CD4-positive, alpha-beta T cell (primary cell): ENCODE results near the gene BICC1. TPM values are rescaled to one million over a fixed set of nuclear protein-coding genes. Genes with fewer than 3 reads are reported as not detected.

Experiments used
- ATAC-seq: fragments of 200-7000 bp; cut with Tn5 transposase; one replicate; pipeline ENCODE4 v1.10.0; 2022; ENCODE audit warnings: mild to moderate bottlenecking; ENCODE audit not compliant: poor library complexity
- CTCF ChIA-PET: fragments of 350-600 bp; sonication (Branson Sonifier 250); formaldehyde crosslinking; loops from one replicate; lab custom pipeline; 2021; ENCODE audit warnings: antibody characterized with exemption, inconsistent platforms; lab: Charles Lee
- POLR2A ChIA-PET: fragments of 350-600 bp; sonication (Branson Sonifier 250); formaldehyde crosslinking; loops from one replicate; lab custom pipeline; 2021; ENCODE audit warnings: antibody characterized with exemption, inconsistent platforms; lab: Charles Lee
- DNase-seq, 14 experiments: peaks; one replicate each; pipeline ENCODE4 v3.0.0-alpha.2; 2013 to 2020; ENCODE audit warnings: mixed read lengths in 2 of 14
- H3K27ac ChIP-seq, 2 donors: one replicate each; pipeline versions ENCODE4 v1.5.1 to v1.7.0; 2013; ENCODE audit warnings: low read length in 2 of 2, low read depth in 1 of 2, mild to moderate bottlenecking in 1 of 2
- H3K27me3 ChIP-seq, 2 experiments: 1 replicate in 1 of 2; 2 replicates in 1 of 2; pipeline versions ENCODE4 v1.6.1 to v1.7.0; 2013; ENCODE audit warnings: low read length in 2 of 2, control low read depth in 1 of 2, mild to moderate bottlenecking in 1 of 2, moderate library complexity in 1 of 2; ENCODE audit not compliant: insufficient read depth in 2 of 2, control insufficient read depth in 1 of 2
- H3K36me3 ChIP-seq: one replicate; pipeline ENCODE4 v1.6.1; 2013; ENCODE audit warnings: low read length, control low read depth; ENCODE audit not compliant: insufficient read depth
- H3K4me1 ChIP-seq: one replicate; pipeline ENCODE4 v1.6.1; 2013; ENCODE audit warnings: low read length, control low read depth; ENCODE audit not compliant: insufficient read depth
- H3K4me3 ChIP-seq: one replicate; pipeline ENCODE4 v1.5.1; 2013; ENCODE audit warnings: mild to moderate bottlenecking, low read length, moderate library complexity
- H3K9me3 ChIP-seq, 2 experiments: 1 replicate in 1 of 2; 2 replicates in 1 of 2; pipeline versions ENCODE4 v1.6.1 to v1.7.0; 2013; ENCODE audit warnings: low read length in 2 of 2, mild to moderate bottlenecking in 2 of 2, control low read depth in 1 of 2, moderate library complexity in 1 of 2; ENCODE audit not compliant: control insufficient read depth in 1 of 2, insufficient read depth in 1 of 2
- H3K27ac Mint-ChIP-seq: one replicate; pipeline ENCODE4 v1.8.0; 2020; ENCODE audit warnings: mixed read lengths
- H3K27me3 Mint-ChIP-seq: one replicate; pipeline ENCODE4 v1.8.0; 2021; ENCODE audit warnings: mixed read lengths
- H3K36me3 Mint-ChIP-seq: one replicate; pipeline ENCODE4 v1.8.0; 2021; ENCODE audit warnings: low read depth, mixed read lengths
- H3K4me1 Mint-ChIP-seq: one replicate; pipeline ENCODE4 v1.8.0; 2021; ENCODE audit warnings: low read depth, mixed read lengths
- H3K4me3 Mint-ChIP-seq: one replicate; pipeline ENCODE4 v1.8.0; 2020; ENCODE audit warnings: mild to moderate bottlenecking, mixed read lengths
- H3K9me3 Mint-ChIP-seq: one replicate; pipeline ENCODE4 v1.8.0; 2020; ENCODE audit warnings: mixed read lengths
- intact Hi-C, 2 experiments: fragments of 100-400 bp; cut with DNase I in 1 of 2; cut with micrococcal nuclease in 1 of 2; formaldehyde crosslinking; loops; one replicate each; pipeline versions ENCODE4 v1.15.1 to v1.9.0; 2023 to 2025; cut with DNase I, micrococcal nuclease
- total RNA-seq, 174 experiments: library from RNA in 2 of 174; stranded (reverse) in 2 of 174; gene quantifications; one replicate each; pipeline ENCODE4 v1.2.3 and lab custom pipeline; 2021 to 2026
- TF ChIP-seq, protein P1 (sequence below): fragments of 200-600 bp; IDR thresholded peaks from one replicate; pipeline ENCODE4 v1.8.0; 2022; ENCODE audit warnings: antibody characterized with exemption, mild to moderate bottlenecking

The BICC1 gene
- total RNA-seq, 2 experiments from 2014 or later, result not detected

DNA sequence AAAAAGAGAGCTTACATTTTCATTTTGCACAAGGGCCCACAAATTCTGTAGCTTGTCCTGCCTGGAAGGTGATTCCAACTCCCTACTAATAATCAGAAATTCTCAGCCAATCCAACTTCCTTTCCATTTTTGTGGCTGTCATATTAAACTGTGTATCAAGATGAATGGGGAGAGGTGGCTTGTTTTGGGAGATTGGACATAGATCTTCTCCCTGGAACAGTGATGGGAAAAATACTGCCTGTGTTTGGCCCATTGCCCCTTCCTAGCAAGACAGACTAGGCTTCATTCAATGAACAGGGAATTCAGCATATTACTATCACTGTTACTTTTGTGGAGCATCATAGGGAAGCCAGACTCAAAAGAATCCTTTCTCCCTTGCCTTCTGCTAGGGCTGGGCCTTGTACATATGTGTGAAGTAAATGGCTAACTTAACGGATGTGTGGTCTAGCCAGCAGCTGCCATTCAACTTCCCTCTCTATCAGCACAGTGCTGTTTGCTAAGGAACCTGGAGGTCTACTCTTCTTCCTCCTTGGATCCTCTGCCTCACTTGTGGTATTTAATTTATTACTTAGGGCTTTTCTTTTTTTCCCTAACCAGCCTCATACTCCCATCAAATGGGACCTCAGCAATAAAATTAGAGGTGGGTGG is 326.0 kb downstream of the BICC1 start:
- Histone ChIP-seq H3K4me1 (no peaks in the 10 kb centered on the region), H3K36me3 (no peaks in the 10 kb centered on the region), H3K4me3 (no peak overlapping the region), H3K27me3 (no peaks in the 10 kb centered on the region), H3K27ac (no peak overlapping the region), H3K9me3 (no peaks in the 10 kb centered on the region)
- H3K4me1 Mint-ChIP-seq, result no peaks in the 10 kb centered on the region
- intact Hi-C loops, result no loop called here
- ChIA-PET CTCF (no interaction called here), POLR2A (no interaction called here)
- no peak for DNase-seq
- TF ChIP-seq, protein P1, sequence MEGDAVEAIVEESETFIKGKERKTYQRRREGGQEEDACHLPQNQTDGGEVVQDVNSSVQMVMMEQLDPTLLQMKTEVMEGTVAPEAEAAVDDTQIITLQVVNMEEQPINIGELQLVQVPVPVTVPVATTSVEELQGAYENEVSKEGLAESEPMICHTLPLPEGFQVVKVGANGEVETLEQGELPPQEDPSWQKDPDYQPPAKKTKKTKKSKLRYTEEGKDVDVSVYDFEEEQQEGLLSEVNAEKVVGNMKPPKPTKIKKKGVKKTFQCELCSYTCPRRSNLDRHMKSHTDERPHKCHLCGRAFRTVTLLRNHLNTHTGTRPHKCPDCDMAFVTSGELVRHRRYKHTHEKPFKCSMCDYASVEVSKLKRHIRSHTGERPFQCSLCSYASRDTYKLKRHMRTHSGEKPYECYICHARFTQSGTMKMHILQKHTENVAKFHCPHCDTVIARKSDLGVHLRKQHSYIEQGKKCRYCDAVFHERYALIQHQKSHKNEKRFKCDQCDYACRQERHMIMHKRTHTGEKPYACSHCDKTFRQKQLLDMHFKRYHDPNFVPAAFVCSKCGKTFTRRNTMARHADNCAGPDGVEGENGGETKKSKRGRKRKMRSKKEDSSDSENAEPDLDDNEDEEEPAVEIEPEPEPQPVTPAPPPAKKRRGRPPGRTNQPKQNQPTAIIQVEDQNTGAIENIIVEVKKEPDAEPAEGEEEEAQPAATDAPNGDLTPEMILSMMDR, result no peak
- no peak overlapping the region for H3K4me3 Mint-ChIP-seq
- peaks cover 8% of the 10 kb centered on the region for H3K27me3 Mint-ChIP-seq
- no peak for ATAC-seq
- no peak overlapping the region for H3K27ac Mint-ChIP-seq
- no peaks in the 10 kb centered on the region for H3K9me3 Mint-ChIP-seq
- no peaks in the 10 kb centered on the region for H3K36me3 Mint-ChIP-seq

DNA sequence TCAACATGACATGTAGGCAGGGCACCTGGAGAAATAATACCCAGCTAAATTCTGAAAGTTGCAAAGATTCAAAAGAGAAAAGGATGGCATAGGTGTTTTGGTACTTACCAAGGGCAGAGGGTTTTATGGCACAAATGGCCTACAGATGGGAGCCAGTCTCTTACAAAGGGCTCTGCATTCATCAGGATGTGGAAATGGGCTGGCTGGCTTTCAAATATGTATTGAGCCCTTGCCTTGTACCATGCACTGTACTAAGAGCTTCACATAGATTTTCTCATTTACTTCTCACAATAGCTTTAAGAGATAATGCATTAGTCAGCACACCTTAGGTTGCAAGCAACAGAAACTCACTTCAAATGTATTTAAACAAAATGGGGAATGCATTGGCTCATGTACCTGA is 327.1 kb downstream of the BICC1 start:
- no peak overlapping the region for H3K4me3 ChIP-seq
- ChIA-PET POLR2A (no interaction called here), CTCF (no interaction called here)
- no peaks in the 10 kb centered on the region for H3K4me1 ChIP-seq
- H3K27me3 Mint-ChIP-seq, result peaks cover 8% of the 10 kb centered on the region
- no peaks in the 10 kb centered on the region for H3K36me3 Mint-ChIP-seq
- H3K4me1 Mint-ChIP-seq, result no peaks in the 10 kb centered on the region
- TF ChIP-seq, protein P1, result no peak
- ATAC-seq (no peak), DNase-seq (no peak)
- H3K9me3 Mint-ChIP-seq, result no peaks in the 10 kb centered on the region
- no peaks in the 10 kb centered on the region for H3K9me3 ChIP-seq
- H3K4me3 Mint-ChIP-seq, result no peak overlapping the region
- no peaks in the 10 kb centered on the region for H3K27me3 ChIP-seq
- H3K36me3 ChIP-seq, result no peaks in the 10 kb centered on the region
- intact Hi-C loops, result no loop called here
- no peak overlapping the region for H3K27ac Mint-ChIP-seq
- H3K27ac ChIP-seq, result no peak overlapping the region

DNA sequence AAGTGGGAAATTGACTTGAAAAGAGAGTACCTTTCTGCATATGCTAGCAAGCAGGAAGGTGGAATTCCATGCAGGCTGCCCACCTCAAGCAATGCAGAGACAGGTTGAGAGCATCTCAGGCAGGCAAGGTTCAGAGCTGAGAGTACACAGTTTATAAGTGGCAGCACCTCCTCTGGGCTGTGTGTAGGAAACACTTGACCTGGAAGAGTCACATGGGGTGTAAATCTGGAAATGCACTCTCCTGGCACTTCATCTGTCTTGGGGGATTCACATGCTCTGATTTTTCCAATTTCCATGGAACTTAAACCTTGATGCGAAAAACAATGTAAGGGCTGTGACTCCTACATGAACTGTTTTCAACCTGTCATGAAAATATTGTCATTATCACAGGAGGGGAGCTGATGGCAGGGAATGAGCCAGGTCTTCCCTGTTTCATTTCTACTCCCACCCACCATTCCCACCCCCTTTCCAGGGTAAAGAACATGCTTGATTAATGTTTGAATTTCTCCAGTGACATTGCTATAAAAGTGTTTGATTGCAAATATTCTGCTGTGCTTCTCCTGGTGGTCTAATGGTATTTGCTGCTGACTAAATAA is 328.3 kb downstream of the BICC1 start:
- no peaks in the 10 kb centered on the region for H3K36me3 ChIP-seq
- H3K9me3 ChIP-seq, result no peaks in the 10 kb centered on the region
- Mint-ChIP-seq H3K27ac (no peak overlapping the region), H3K27me3 (peaks cover 8% of the 10 kb centered on the region), H3K4me3 (no peak overlapping the region), H3K9me3 (no peaks in the 10 kb centered on the region), H3K36me3 (no peaks in the 10 kb centered on the region), H3K4me1 (no peaks in the 10 kb centered on the region)
- H3K27me3 ChIP-seq, result no peaks in the 10 kb centered on the region
- ATAC-seq (no peak), DNase-seq (no peak)
- ChIA-PET CTCF (no interaction called here), POLR2A (no interaction called here)
- intact Hi-C loops, result no loop called here
- TF ChIP-seq, protein P1, result no peak
- H3K4me3 ChIP-seq, result no peak overlapping the region
- H3K27ac ChIP-seq, result no peak overlapping the region
- no peaks in the 10 kb centered on the region for H3K4me1 ChIP-seq
